ENCODE measurements around the gene ZC3H11A. TPM values are rescaled to one million over a fixed set of nuclear protein-coding genes. Genes with fewer than 3 reads are reported as not detected.

The ZC3H11A gene
- total RNA-seq, 1 experiment from 2014 or later, result 82.6 TPM

Other genes starting within 250 kb of the ZC3H11A start
- 37.1 TPM for gene ATP2B4, start 168.8 kb upstream of the ZC3H11A start, total RNA-seq (2021; ENCODE audit: unreplicated experiment)
- 0.12 TPM for gene LAX1, start 30.4 kb upstream of the ZC3H11A start, total RNA-seq (2021; ENCODE audit: unreplicated experiment)
- 26.9 TPM for gene ZBED6, start within 50 bp of the ZC3H11A start, total RNA-seq (2021; ENCODE audit: unreplicated experiment)
- gene SNRPE, start 66.0 kb downstream of the ZC3H11A start, total RNA-seq (2021; ENCODE audit: unreplicated experiment), result 288 TPM